OCI-M2 (cell line): ENCODE measurements around the gene BAZ2B.
"Not testable (repeated sequence)": the region's sequence is repeated elsewhere in the genome, so short reads cannot be mapped to it uniquely, and the experiment has no call there.

Source experiments
- DNase-seq: peaks from one replicate; lab custom pipeline; 2025; ENCODE audit not compliant: unreplicated experiment; lab: John Stamatoyannopoulos, UW

The BAZ2B gene

DNA sequence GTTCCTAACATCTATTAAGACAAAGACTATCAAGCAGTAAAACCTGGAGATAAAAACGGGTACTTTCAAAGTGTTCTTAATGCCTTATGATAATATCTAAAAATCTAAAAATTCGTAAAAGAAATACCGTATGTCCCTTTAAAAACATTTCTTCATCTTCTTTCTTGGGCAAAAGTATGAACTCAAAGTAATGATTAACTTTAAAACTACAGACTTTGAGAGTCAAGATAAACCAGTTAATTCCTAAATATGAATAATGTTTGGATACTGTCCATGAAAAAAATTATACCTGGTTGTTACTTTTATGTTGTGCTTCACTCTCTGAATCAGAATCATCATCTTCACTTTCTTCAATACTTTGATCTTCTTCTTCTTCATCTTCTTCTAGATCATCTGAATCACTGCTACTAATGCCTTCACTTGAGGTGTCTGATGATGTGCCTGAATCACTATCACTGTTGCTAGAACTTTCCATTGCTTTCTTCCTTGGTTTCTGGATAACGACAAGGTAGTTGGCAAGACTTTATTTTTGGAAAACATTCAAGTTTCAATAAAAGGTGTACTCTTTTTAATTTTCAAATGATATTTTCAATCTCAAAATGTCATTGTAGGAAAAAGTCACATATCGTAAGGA is 177.5 kb downstream of the BAZ2B start:
- DNase-seq: no peak

DNA sequence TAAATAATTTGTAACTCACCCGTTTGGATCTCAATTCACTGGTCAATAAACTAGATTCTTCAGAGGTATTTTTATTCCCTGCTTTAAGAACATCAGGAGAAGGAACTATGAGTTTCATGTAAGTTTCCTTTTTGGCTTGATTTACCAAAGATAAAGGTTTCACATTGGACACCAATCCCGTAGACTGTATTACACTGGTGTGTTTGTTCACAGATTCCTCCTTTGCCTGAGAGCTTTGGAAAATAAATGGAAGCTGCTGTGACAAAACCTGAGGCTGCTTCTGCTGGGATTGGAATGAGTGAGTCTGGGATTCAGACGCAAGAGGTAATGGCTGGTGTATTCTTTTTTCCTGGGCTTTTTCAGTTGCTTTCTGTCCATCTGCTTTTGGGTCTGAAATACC is 178.1 kb downstream of the BAZ2B start:
- DNase-seq: no peak

DNA sequence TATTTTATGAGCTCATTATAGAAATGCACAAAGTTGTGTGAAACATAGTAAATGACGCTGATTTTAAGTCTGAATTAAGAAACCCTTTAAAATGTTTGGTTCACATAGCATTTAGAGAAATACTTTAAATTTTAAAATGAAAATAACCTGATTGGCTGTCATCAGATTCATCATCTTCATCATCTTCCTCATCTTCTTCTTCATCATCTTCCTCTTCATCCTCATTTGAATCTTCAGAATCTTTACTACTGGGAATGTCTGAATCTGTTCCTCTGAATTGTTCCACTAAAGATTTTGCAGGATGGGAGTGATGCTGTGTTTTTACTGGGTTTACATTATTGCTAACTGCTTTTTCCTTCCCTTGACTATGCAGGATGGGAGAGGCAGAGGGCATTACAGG is 183.7 kb downstream of the BAZ2B start:
- DNase-seq: no peak

DNA sequence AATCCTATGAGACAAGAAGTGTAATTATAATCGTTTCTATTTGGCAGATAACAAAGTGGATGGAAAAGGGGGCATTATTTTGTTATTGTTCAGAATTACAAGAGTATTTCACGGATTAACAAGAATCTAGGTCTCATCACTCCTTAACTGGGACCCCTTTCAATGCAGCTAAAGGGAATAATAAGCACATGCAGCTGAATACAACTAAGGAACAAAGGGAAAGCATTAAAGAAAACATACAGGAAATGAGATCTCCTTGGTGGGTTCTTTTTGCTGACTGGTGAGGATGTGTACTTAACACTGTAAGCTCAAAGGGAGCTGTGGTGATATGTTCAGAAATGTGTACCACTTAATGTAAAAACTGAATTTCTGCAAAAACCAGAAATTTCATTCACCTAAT is 189.3 kb downstream of the BAZ2B start:
- DNase-seq: no peak

DNA sequence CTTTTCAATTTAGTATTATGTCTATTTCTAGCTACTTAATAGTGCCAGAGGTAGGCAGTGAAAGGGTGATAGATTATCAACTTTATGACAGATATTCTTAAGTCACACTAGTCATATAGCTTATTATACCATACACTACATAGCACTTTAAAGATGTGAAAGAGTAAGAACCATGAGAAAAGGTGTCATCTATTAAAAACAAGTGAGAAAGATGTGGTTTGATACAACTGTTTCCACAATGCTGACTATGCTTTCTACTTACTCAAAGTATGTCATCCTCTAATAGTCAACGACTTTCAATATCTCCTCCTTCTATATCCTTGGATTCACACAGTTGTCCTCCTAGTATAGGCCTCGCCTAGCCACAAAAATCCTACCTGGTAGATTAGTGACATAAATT is 196.9 kb downstream of the BAZ2B start:
- no peak for DNase-seq

DNA sequence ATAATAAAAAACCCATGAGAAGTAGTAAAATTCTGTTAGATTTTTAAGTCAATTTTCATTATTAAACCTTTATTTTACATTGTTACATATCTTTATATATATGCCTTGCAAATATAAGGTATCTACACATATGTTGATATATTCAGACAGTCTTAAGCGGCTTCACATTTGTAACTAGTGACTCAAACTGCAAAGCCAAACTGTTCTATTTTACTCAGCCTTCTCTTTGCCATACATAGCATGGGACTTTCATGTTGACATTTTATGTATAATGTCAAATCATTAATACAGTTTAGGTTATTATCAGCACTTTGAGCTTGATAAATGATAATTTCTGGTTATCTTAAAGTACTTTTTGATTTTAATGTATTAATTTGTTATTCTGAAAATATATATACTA is 204.9 kb downstream of the BAZ2B start:
- DNase-seq: no peak

DNA sequence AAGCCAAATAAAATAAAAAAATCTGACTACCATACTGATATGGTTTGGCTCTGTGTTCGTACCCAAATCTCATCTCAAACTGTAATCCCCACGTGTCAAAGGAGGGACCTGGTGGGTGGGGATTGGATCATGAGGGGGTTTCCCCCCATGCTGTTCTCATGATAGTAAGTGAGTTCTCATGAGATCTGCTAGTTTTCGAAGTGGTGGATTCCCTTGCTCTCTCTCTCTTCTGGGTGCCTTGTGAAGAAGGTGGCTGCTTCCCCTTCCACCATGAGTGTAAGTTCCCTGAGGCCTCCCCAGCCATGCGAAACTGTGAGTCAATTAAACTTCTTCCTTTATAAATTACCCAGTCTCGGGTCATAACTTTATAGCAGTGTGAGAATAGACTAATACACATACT is 206.1 kb downstream of the BAZ2B start:
- no peak for DNase-seq

DNA sequence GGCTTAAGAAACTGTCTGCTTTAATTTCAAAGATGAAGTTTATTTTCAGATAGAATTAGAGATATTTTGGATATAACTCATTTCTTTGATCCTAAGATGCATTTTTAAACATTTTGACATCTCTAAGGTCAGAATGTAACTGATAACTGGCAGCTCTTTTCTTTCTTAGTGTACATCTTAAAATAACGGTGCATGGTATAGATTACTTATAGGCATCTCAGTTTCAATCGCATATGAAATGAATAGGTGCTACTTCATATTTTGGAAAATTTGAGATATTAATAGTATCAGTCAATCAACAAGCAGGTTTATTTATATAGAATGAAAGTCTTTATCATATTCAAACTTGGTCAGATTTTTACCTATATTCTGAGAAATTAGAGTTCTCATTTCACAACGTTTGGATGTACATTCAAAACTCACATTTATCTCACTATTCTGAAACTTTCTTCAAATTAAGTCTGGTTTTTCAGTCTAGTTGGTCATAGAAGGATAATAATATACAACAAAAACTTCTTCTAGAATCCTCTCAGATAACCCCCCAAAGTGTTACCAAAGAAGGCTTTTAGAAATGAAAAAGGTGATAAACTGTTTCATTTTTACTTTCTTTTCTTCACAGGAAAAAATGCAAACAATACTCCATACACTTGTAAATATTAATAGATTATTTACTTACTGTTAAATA is 207.1 kb downstream of the BAZ2B start:
- DNase-seq: no peak

DNA sequence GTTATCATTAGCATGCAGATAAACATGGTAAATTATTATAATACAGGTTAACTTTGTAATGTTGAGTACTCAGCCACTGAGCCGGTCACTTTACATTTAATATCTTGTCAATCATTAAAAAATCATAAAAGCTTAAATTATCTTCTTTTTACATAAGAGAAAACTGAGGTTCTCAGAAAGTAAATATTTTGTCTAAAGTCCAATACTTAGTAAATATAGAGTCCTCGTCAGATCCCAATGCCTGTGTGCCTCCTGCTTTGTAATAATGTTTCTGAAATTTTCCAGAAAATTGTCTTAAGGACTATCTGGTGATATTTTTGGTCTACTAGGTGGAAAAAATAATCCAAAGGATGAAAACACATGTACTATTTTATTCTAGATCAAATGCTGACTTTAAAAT is 213.6 kb downstream of the BAZ2B start:
- DNase-seq: no peak

DNA sequence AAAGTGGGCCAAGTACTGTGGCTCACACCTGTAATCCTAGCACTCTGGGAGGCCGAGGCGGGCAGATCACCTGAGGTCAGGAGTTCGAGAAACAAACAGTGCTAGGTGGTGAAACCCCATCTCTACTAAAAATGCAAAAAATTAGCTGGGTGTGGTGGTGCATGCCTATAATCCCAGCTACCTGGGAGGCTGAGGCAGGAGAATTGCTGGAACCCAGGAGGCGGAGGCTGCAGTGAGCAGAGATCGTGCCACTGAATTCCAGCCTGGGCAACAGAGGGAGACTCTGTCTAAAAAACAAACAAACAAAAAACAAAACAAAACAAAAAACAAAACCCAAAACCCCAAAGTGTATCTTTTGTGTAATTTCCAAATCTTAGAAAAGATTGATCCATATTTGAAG is 214.2 kb downstream of the BAZ2B start:
- not testable (repeated sequence) for DNase-seq

DNA sequence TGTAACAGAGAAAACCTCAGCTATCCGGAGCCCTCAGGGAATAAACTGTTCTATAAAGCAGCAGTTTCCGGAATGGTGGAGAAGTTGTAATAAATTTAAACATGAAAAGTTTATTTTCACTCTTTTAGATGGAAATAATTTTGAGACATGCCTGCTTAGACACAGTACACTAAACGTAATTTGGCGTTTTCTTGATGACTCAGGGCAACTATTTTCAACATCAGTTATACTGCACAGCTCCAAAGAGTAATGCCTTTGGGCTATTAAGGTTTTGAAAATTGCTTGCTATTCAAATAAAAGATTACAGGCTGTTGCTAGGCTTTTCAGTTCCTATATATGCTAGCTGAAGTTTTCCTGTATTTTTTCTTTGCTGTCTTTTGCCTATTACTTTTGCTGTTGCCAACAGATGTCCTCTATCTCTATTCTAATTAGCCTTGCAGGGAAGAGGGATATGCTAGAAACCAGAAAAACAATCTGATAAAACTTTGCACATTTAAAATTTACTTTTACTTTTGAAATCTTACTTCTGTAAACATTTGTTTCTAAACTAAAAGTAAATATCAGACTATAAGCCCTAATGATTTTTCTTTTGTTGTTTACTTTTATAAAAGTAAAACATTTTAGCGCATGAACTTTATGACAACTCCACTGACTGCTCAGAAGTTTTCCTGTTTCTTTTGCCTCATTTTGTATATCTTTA is 216.5 kb downstream of the BAZ2B start:
- DNase-seq: no peak

DNA sequence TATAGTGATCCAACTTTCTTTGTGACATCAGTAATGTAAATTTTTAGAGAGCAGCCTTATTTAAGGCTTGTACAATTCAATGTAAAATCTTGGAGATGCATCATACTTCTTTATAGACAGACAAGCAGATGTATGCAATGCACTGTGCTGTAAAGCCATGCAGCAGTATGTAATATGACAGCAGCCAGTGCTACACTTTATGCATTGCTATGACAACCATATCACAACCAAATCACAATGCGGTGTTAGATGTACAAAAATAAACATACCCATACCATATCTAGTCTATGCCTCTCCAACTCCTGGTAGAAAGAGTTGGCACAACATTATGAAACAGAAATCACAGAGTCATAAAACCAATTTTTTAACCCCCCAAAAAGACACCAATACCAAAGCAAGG is 219.5 kb downstream of the BAZ2B start:
- DNase-seq: no peak

DNA sequence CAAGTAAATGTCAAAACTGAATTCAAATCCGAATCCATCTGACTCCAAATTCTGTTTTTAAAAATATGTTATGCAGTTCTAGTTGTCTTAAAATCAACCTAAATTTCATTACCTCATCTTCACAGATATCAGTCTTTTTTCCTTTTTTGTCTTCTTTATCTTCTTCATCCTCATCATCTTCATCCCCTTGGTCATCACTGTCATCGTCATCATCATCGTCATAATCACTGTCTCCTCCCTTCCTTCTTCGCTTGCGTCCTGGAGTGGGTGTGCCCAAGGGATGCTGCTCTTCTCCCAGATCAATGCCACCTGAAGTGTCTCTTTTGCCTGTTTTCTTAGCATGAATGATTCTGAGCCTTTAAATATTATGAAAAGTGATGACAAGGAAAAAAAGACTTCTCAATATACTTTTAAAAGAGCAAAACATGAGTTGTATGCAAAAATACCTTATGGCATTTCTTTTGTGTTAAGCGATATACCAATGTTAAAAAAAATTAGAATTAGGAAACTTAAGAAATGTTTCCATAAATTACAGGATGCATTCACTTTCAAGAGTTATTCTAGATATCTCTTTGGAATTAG is 233.8 kb downstream of the BAZ2B start:
- no peak for DNase-seq

DNA sequence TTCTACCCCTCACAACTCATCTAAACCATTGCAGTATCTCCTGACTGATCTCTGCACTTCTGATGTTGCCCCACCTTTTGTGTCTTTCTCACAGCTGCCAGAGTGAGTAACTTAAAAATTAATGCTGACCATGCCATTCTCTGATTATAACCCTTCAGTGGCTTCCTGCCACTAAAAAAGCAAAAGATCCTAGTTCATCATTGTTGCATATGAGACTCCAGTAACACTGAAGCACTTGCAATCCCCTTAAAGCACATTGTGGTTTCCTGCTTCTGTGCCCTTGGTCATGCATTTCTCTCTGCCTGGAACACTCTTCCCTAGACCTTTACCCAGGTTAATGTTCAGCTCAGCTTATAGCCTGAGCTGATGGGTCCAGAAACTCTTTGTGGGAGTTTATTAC is 234.8 kb downstream of the BAZ2B start:
- DNase-seq: no peak

DNA sequence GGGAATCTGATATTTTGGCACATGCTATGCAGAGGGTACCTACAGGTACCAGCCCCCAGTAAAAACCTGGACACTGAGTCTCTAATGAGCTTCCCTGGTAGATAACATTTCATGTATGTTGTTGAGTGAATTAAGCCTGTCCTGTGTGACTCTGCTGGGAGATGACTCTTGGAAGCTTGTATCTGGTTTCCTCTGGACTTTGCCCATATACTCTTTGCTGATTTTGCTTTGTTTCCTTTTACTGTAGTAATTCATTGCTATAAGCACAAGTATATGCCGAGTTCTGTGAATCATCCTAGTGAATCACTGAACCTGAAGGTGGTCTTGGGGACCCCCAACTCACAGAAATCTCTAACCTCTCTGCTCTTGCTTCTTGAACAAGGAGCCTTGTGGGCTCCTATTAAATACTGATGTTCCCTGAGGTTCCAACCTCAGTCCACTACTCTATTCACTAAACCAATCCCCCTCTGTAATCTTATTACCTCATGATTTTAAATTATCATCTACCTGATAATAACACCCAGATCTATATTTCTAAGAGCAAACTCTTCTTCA is 235.6 kb downstream of the BAZ2B start:
- DNase-seq: no peak

DNA sequence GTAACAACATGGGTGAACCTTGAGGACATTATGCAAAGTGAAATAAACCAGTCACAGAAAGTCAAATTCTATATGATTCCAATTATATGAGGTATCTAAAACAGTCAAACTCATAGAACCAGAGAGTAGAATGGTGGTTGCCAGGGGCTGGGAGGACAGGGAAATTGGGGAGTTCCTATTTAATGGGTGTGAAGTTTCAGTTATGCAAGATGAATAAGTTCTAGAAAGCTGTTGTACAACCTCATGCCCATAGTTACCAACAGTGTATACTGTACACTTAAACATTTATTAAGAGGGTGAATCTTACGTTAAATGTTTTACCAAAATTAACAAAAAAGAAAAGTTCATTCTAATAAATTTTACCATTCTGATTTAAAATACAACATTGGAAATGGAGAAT is 237.2 kb downstream of the BAZ2B start:
- DNase-seq: no peak

DNA sequence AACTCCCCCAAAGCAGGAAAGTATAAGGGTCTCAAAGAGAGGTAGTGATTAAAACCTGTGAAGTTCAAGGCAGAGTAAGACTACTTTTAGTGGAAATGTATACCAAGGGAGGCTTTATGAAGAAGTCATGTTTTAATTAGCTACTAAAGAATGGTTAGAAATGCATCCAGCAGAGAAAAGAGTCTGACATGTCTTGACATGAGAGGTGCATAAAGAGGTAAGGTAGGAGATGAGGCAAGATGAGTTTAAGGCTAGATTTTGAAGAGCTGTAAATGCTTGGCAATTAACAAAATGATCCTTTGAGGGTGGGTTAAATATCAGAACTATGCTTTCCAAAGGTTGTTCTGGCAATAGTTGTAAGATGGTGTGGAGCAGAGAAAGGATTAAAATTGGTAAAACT is 241.1 kb downstream of the BAZ2B start:
- no peak for DNase-seq

DNA sequence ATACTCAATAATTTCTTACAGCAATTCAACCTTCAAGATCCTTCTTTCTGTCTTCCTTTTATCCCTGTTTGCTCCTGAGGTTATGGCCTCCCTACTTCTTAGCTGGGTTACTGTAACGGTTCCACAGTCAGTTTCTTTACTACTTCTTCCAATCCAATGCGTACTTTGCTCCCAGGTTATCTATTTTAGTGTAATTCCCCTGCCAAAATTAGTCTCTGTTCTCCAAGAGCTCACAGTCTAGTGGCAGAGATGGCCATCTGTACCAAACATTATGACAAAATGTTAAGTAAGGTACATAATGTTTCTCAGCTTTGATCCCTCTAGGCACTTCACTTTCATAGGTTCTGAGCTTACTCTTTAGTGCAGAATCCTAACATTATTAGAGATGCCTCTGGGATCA is 244.8 kb downstream of the BAZ2B start:
- no peak for DNase-seq

DNA sequence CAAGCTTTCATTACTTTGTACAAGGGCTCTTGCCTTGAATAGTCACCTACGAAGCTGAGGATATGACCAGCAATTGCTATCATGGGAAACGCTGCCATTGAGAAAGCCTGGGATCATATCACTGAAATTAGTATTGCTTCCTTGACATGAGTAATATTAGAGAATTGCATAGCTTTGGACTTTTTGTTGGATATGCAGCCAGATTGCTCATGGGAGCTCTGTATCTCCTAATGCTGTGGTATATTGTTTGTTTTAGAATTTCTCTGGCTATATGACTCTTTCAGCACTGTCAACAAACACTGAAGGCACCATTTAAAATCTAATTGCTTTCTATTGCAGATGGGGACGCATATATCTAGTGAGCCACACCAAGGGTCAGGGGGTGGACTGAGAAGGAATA is 249.8 kb downstream of the BAZ2B start:
- DNase-seq: no peak

DNA sequence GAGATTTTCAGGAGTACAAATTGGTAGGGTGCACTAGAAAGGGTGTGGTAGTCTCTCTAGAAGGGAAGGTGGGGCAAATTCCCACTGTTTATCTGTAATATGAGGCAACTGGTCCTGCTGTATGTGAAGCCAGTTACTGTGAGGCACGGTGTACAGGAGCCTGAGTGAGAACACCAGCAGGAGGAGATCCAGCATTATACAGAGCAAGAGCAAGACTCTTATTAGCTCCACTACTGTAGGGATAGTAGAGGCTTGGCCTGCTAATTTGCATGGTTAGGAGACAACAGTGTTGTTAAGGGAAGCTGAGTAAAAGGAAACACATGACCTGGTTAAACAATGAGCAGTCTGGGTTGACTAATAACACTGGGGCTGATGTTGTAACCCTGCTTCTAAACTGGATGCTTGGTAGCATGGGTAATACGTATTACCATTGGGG is 253.5 kb downstream of the BAZ2B start:
- no peak for DNase-seq

DNA sequence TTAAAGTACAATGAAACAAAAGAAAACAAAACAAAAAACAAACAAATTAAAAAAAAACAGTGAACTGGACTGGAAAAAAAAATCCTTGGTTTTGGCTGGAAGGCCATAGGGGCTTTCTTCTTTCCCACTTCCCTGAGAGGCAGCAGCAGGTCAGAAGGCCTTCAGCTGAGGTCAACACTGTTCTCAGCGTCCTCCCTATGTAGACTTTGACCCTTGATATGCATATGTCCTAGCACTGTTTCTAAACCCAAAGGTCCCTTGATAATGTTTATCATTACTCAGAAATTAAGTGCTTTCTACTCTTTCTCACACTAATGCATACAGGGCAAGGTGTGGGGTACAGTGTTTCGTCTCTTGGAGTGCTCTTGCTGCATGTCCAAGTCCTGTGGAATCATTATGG is 254.3 kb downstream of the BAZ2B start:
- no peak for DNase-seq

DNA sequence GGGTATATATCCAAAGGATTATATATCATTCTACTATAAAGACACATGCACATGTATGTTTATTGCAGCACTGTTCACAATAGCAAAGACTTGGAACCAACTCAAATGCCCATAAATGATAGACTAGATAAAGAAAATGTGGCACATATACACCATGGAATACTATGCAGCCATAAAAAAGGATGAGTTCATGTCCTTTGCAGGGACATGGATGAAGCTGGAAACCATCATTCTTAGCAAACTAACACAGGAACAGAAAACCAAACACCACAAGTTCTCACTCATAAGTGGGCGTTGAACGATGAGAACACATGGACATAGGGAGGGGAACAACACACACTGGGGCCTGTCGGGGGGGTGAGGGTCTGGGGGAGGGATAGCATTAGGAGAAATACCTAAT is 254.7 kb downstream of the BAZ2B start:
- not testable (repeated sequence) for DNase-seq
